Caco-2 (cell line): ENCODE results near the gene OR7C2. TPM values are rescaled to one million over a fixed set of nuclear protein-coding genes. Genes with fewer than 3 reads are reported as not detected.

Experiments used
- BruUV-seq: library from RNA; stranded (reverse); fragments of 400-500 nt; replicated peaks from 2 replicates; lab custom pipeline; 2021; lab: Mats Ljungman, UMichigan
- CTCF ChIA-PET: fragments of 300-600 bp; sonication (Branson Sonifier 250); formaldehyde crosslinking; loops from one replicate; lab custom pipeline; 2022; ENCODE audit warnings: antibody characterized with exemption; lab: Charles Lee
- POLR2A ChIA-PET: fragments of 300-600 bp; sonication (Branson Sonifier 250); formaldehyde crosslinking; loops from one replicate; lab custom pipeline; 2022; ENCODE audit warnings: antibody characterized with exemption; lab: Charles Lee
- DNase-seq, 2 experiments: peaks; one replicate each; pipeline versions ENCODE4 v3.0.0 to v3.0.0-alpha.2; 2020 to 2022
- H3K27me3 ChIP-seq: replicated peaks from 2 replicates; pipeline ENCODE4 v1.6.0; 2011; ENCODE audit warnings: low read length; ENCODE audit not compliant: control insufficient read depth, insufficient read depth
- H3K36me3 ChIP-seq: 2 replicates; pipeline ENCODE4 v1.5.1; 2011; ENCODE audit warnings: low read length; ENCODE audit not compliant: control insufficient read depth, insufficient read depth
- H3K4me1 ChIP-seq: fragments of 250-450 bp; sonication (Bioruptor Pico); 2 replicates; pipeline ENCODE4 v1.5.1; 2020; ENCODE audit warnings: mild to moderate bottlenecking
- H3K4me3 ChIP-seq: 2 replicates; pipeline ENCODE4 v1.5.1; 2011; ENCODE audit warnings: low read depth, mild to moderate bottlenecking, control low read depth, low read length
- H3K9me3 ChIP-seq: fragments of 250-450 bp; sonication (Bioruptor Pico); 2 replicates; pipeline ENCODE4 v1.5.1; 2020; ENCODE audit warnings: mild to moderate bottlenecking, moderate library complexity
- H3K27ac Mint-ChIP-seq: one replicate; pipeline ENCODE4 v1.8.0; 2022; ENCODE audit warnings: mixed read lengths; ENCODE audit not compliant: unreplicated experiment
- H3K27me3 Mint-ChIP-seq: one replicate; pipeline ENCODE4 v1.8.0; 2022; ENCODE audit warnings: mixed read lengths; ENCODE audit not compliant: insufficient read depth, unreplicated experiment
- H3K36me3 Mint-ChIP-seq: one replicate; pipeline ENCODE4 v1.8.0; 2022; ENCODE audit warnings: mild to moderate bottlenecking, mixed read lengths; ENCODE audit not compliant: insufficient read depth, unreplicated experiment
- H3K4me1 Mint-ChIP-seq: one replicate; pipeline ENCODE4 v1.8.0; 2022; ENCODE audit warnings: low read depth, mixed read lengths; ENCODE audit not compliant: unreplicated experiment
- H3K4me3 Mint-ChIP-seq: one replicate; pipeline ENCODE4 v1.8.0; 2022; ENCODE audit warnings: mild to moderate bottlenecking, moderate library complexity, mixed read lengths; ENCODE audit not compliant: unreplicated experiment
- H3K9me3 Mint-ChIP-seq: one replicate; pipeline ENCODE4 v1.8.0; 2022; ENCODE audit warnings: mixed read lengths; ENCODE audit not compliant: unreplicated experiment
- intact Hi-C: fragments of 100-400 bp; cut with micrococcal nuclease; formaldehyde crosslinking; loops from one replicate; pipeline ENCODE4 v1.10.0; 2022; ENCODE audit not compliant: unreplicated experiment
- total RNA-seq: library from RNA; stranded (reverse); gene quantifications from 2 replicates; pipeline ENCODE4 v1.2.3, GENCODE V29; 2022
- TF ChIP-seq, protein P1 (sequence below), 2 experiments: fragments of 200-600 bp in 1 of 2; IDR thresholded peaks; 1 replicate in 1 of 2; 2 replicates in 1 of 2; pipeline versions ENCODE4 v1.5.1 to v1.8.0; 2011 to 2022; ENCODE audit warnings: antibody characterized with exemption in 1 of 2, control low read depth in 1 of 2, inconsistent platforms in 1 of 2, low read depth in 1 of 2, low read length in 1 of 2, mild to moderate bottlenecking in 1 of 2, moderate library complexity in 1 of 2; ENCODE audit not compliant: insufficient read depth in 1 of 2, severe bottlenecking in 1 of 2, unreplicated experiment in 1 of 2

Gene OR7C2
- total RNA-seq, 1 experiment from 2014 or later = not detected

DNA sequence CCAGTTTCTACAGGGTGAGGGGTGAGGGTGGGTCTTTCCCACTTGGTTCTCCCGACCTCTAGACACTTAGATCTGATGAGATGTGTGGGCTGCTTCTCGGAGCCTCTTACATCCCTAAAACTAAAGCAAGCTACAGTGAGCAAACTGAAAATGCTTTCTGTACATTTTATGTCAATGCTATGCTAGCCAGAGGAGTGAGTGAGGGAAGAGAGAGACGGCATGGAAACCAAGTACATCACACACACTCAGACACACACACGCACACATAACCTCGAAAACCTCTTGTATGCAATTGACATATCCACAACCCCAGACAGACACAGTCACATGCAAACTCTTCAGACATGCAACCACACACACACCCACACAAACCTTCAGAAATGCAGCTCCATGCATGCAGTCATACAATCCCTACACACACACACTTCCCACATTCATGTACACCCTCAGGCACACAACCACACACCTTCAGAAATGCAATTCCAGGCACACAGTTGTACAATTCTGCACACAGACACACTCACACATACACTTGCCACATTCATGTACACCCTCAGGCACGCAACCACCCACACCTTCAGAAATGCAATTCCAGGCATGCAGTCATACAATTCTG is 37.0 kb downstream of the OR7C2 start:
- no peaks in the 10 kb centered on the region for H3K4me1 ChIP-seq
- no peaks in the 10 kb centered on the region for H3K9me3 ChIP-seq
- no peak overlapping the region for H3K27ac Mint-ChIP-seq
- no peaks in the 10 kb centered on the region for H3K36me3 Mint-ChIP-seq
- no peaks in the 10 kb centered on the region for H3K9me3 Mint-ChIP-seq
- H3K36me3 ChIP-seq = no peaks in the 10 kb centered on the region
- no peak overlapping the region for H3K4me3 ChIP-seq
- no peaks in the 10 kb centered on the region for H3K4me1 Mint-ChIP-seq
- no peak overlapping the region for H3K4me3 Mint-ChIP-seq
- ChIA-PET POLR2A (no interaction called here), CTCF (no interaction called here)
- H3K27me3 ChIP-seq = no peaks in the 10 kb centered on the region
- no peak for DNase-seq
- intact Hi-C loops = no loop called here
- TF ChIP-seq, protein P1, sequence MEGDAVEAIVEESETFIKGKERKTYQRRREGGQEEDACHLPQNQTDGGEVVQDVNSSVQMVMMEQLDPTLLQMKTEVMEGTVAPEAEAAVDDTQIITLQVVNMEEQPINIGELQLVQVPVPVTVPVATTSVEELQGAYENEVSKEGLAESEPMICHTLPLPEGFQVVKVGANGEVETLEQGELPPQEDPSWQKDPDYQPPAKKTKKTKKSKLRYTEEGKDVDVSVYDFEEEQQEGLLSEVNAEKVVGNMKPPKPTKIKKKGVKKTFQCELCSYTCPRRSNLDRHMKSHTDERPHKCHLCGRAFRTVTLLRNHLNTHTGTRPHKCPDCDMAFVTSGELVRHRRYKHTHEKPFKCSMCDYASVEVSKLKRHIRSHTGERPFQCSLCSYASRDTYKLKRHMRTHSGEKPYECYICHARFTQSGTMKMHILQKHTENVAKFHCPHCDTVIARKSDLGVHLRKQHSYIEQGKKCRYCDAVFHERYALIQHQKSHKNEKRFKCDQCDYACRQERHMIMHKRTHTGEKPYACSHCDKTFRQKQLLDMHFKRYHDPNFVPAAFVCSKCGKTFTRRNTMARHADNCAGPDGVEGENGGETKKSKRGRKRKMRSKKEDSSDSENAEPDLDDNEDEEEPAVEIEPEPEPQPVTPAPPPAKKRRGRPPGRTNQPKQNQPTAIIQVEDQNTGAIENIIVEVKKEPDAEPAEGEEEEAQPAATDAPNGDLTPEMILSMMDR (IDR thresholded peaks at IDR 0.05; ENCODE audit: insufficient read depth in 1 of 2, low read depth in 1 of 2, low read length in 1 of 2, severe bottlenecking in 1 of 2, unreplicated experiment in 1 of 2) = no peak
- no TSS peak for BruUV-seq
- peaks cover 13% of the 10 kb centered on the region for H3K27me3 Mint-ChIP-seq

- no peaks in the 10 kb centered on the region for H3K9me3 ChIP-seq
- DNase-seq = no peak
- ChIA-PET CTCF (no interaction called here), POLR2A (no interaction called here)
- Mint-ChIP-seq H3K27ac (no peak within 1 kb of the TSS), H3K27me3 (peaks cover 16% of the 10 kb centered on the region), H3K4me1 (no peaks in the 10 kb centered on the region), H3K4me3 (no peak within 1 kb of the TSS), H3K36me3 (no peaks in the 10 kb centered on the region), H3K9me3 (no peaks in the 10 kb centered on the region)
- intact Hi-C loops = no loop called here
- H3K4me1 ChIP-seq = no peaks in the 10 kb centered on the region
- no peaks in the 10 kb centered on the region for H3K27me3 ChIP-seq
- TF ChIP-seq, protein P1 (IDR thresholded peaks at IDR 0.05; ENCODE audit: insufficient read depth in 1 of 2, low read depth in 1 of 2, low read length in 1 of 2, severe bottlenecking in 1 of 2, unreplicated experiment in 1 of 2) = no peak
- H3K4me3 ChIP-seq = no peak within 1 kb of the TSS
- no TSS peak for BruUV-seq
- no peaks in the 10 kb centered on the region for H3K36me3 ChIP-seq
Observed at GRCh38 chr19:14979476-14980255, 38.4 kb downstream of the OR7C2 start, which contains the start of gene SLC1A6. Gene SLC1A6 (minus strand): TSS chr19:14979864. CDS start chr19:14972910, 6,954 bp downstream.

DNA sequence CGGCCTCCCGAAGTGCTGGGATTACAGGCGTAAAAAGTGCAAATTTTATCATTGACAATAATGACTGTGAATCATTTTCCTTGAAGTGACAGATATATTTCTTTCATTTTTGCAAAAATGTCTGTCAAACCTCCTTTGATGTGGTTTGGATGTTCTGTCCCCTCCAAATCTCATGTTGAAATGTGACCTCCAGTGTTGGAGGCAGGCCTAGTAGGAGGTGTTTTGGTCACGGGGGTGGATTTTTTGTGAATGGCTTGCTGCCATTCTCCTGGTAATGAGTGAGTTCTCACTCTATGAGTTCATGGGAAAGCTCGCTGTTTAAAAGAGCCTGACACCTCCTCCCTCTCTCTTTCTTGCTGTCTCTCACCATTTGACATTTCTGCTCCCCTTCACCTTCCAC is 43.8 kb downstream of the OR7C2 start:
- CTCF ChIA-PET = no interaction called here
- peaks cover 11% of the 10 kb centered on the region for H3K27me3 Mint-ChIP-seq
- POLR2A ChIA-PET = no interaction called here
- no peaks in the 10 kb centered on the region for H3K4me1 ChIP-seq
- no peak overlapping the region for H3K4me3 Mint-ChIP-seq
- H3K4me1 Mint-ChIP-seq = no peaks in the 10 kb centered on the region
- TF ChIP-seq, protein P1 (IDR thresholded peaks at IDR 0.05; ENCODE audit: insufficient read depth in 1 of 2, low read depth in 1 of 2, low read length in 1 of 2, severe bottlenecking in 1 of 2, unreplicated experiment in 1 of 2) = no peak
- H3K4me3 ChIP-seq = no peak overlapping the region
- no peaks in the 10 kb centered on the region for H3K9me3 ChIP-seq
- no peaks in the 10 kb centered on the region for H3K9me3 Mint-ChIP-seq
- H3K36me3 Mint-ChIP-seq = no peaks in the 10 kb centered on the region
- no peaks in the 10 kb centered on the region for H3K36me3 ChIP-seq
- intact Hi-C loops = no loop called here
- no peak for DNase-seq
- no TSS peak for BruUV-seq
- H3K27ac Mint-ChIP-seq = no peak overlapping the region
- H3K27me3 ChIP-seq = no peaks in the 10 kb centered on the region

Other genes with a start within 250 kb of the OR7C2 start
- 0.23 and 0.26 TPM in 2 replicates for gene ADGRE2, start 162.9 kb upstream of the OR7C2 start, total RNA-seq
- gene OR7A5, start 106.3 kb upstream of the OR7C2 start, total RNA-seq = not detected in 2 replicates
- gene OR7C1, start 106.3 kb upstream of the OR7C2 start, total RNA-seq = not detected in 2 replicates
- gene OR7A10, start 92.6 kb upstream of the OR7C2 start, total RNA-seq = not detected in 2 replicates
- gene OR7A17, start 55.4 kb upstream of the OR7C2 start, total RNA-seq = not detected in 2 replicates
- gene SLC1A6, start 38.4 kb downstream of the OR7C2 start, total RNA-seq = not detected in 2 replicates
- gene CASP14, start 108.0 kb downstream of the OR7C2 start, total RNA-seq = not detected in 2 replicates
- not detected in 2 replicates for gene OR1I1, start 140.7 kb downstream of the OR7C2 start, total RNA-seq
- 4.0 and 4.4 TPM in 2 replicates for gene SYDE1, start 165.9 kb downstream of the OR7C2 start, total RNA-seq